HEK293 (cell line): ENCODE results near the gene NOL9.

Experiments used
- CTCF ChIA-PET: fragments of 350-600 bp; formaldehyde crosslinking; extraction: SDS; loops from one replicate; lab custom pipeline; 2021; ENCODE audit warnings: antibody characterized with exemption; lab: Yijun Ruan, JAX
- POLR2A ChIA-PET: fragments of 300-600 bp; formaldehyde crosslinking; extraction: SDS; loops from one replicate; lab custom pipeline; 2020; ENCODE audit warnings: antibody characterized with exemption, inconsistent platforms; lab: Yijun Ruan, JAX
- H3K27ac ChIP-seq: fragments of 200-500 bp; sonication (Bioruptor generic); 2 replicates; pipeline ENCODE4 v1.5.1; 2014; ENCODE audit warnings: low read depth, low read length, control low read depth, inconsistent platforms; ENCODE audit errors: extremely low read depth
- H3K36me3 ChIP-seq, 2 experiments: fragments of 200-500 bp in 1 of 2; sonication (Bioruptor generic) in 1 of 2; 1 replicate in 1 of 2; 2 replicates in 1 of 2; pipeline ENCODE4 v1.5.1; 2014 to 2017; ENCODE audit warnings: inconsistent platforms in 2 of 2, low read length in 2 of 2; ENCODE audit not compliant: control insufficient read depth in 2 of 2, insufficient read depth in 1 of 2
- H3K4me1 ChIP-seq: fragments of 200-500 bp; sonication (Bioruptor generic); 2 replicates; pipeline ENCODE4 v1.5.1; 2014; ENCODE audit warnings: mild to moderate bottlenecking, low read length, inconsistent platforms; ENCODE audit not compliant: control insufficient read depth, insufficient read depth
- H3K4me3 ChIP-seq: 2 replicates; pipeline ENCODE4 v1.5.1; 2011; ENCODE audit warnings: low read depth, mild to moderate bottlenecking, control low read depth, low read length, moderate library complexity
- H3K9me3 ChIP-seq: fragments of 200-500 bp; sonication (Bioruptor generic); 2 replicates; pipeline ENCODE4 v1.5.1; 2014; ENCODE audit warnings: low read depth, low read length, inconsistent platforms; ENCODE audit not compliant: control insufficient read depth, insufficient read depth
- BCL11A ChIP-seq: fragments of 450-650 bp; formaldehyde crosslinking; IDR thresholded peaks from 2 replicates; pipeline ENCODE4 v1.5.1; 2016; ENCODE audit warnings: low read depth, missing biosample characterization, missing genetic modification characterization
- MZF1 ChIP-seq: fragments of 450-650 bp; formaldehyde crosslinking; IDR thresholded peaks from 2 replicates; pipeline ENCODE4 v1.5.1; 2017; ENCODE audit warnings: missing biosample characterization, missing genetic modification characterization, borderline replicate concordance
- PATZ1 ChIP-seq: fragments of 450-650 bp; formaldehyde crosslinking; IDR thresholded peaks from 2 replicates; pipeline ENCODE4 v1.5.1; 2016; ENCODE audit warnings: missing biosample characterization, missing genetic modification characterization
- PBX3 ChIP-seq: sonication (generic); formaldehyde crosslinking; IDR thresholded peaks from 2 replicates; pipeline ENCODE4 v1.8.1; 2022; ENCODE audit warnings: mild to moderate bottlenecking, moderate library complexity, missing genetic modification reagents
- SALL2 ChIP-seq: fragments of 450-650 bp; formaldehyde crosslinking; IDR thresholded peaks from 2 replicates; pipeline ENCODE4 v1.5.0; 2017; ENCODE audit warnings: missing biosample characterization, mild to moderate bottlenecking, missing genetic modification characterization, borderline replicate concordance
- TRIM28 ChIP-seq: IDR thresholded peaks from 2 replicates; pipeline ENCODE4 v1.6.1; 2011; ENCODE audit warnings: low read length, control low read depth, borderline replicate concordance
- WT1 ChIP-seq: fragments of 450-650 bp; formaldehyde crosslinking; IDR thresholded peaks from 2 replicates; pipeline ENCODE4 v1.5.1; 2016; ENCODE audit warnings: missing biosample characterization, missing genetic modification characterization
- ZBTB10 ChIP-seq: fragments of 450-650 bp; formaldehyde crosslinking; IDR thresholded peaks from 2 replicates; pipeline ENCODE4 v1.5.1; 2016; ENCODE audit warnings: missing biosample characterization, missing genetic modification characterization
- ZBTB6 ChIP-seq: fragments of 450-650 bp; formaldehyde crosslinking; IDR thresholded peaks from 2 replicates; pipeline ENCODE4 v1.5.1; 2017; ENCODE audit warnings: missing biosample characterization, missing genetic modification characterization
- ZFP69B ChIP-seq: fragments of 450-650 bp; formaldehyde crosslinking; IDR thresholded peaks from 2 replicates; pipeline ENCODE4 v1.5.1; 2016; ENCODE audit warnings: missing biosample characterization, missing genetic modification characterization
- ZNF155 ChIP-seq: fragments of 450-650 bp; formaldehyde crosslinking; IDR thresholded peaks from 2 replicates; pipeline ENCODE4 v1.5.1; 2016; ENCODE audit warnings: missing biosample characterization, missing genetic modification characterization
- ZNF174 ChIP-seq: fragments of 450-650 bp; formaldehyde crosslinking; IDR thresholded peaks from 2 replicates; pipeline ENCODE4 v1.5.0; 2017; ENCODE audit warnings: missing biosample characterization, mild to moderate bottlenecking, missing genetic modification characterization
- ZNF18 ChIP-seq: fragments of 450-650 bp; formaldehyde crosslinking; IDR thresholded peaks from 2 replicates; pipeline ENCODE4 v1.5.1; 2016; ENCODE audit warnings: missing biosample characterization, missing genetic modification characterization
- ZNF202 ChIP-seq: fragments of 450-650 bp; formaldehyde crosslinking; IDR thresholded peaks from 2 replicates; pipeline ENCODE4 v1.5.1; 2016; ENCODE audit warnings: missing biosample characterization, missing genetic modification characterization, borderline replicate concordance
- ZNF335 ChIP-seq: fragments of 450-650 bp; formaldehyde crosslinking; conservative IDR thresholded peaks from 2 replicates; pipeline ENCODE4 v1.5.1; 2016; ENCODE audit warnings: missing biosample characterization, missing genetic modification characterization
- ZNF341 ChIP-seq: fragments of 450-650 bp; formaldehyde crosslinking; IDR thresholded peaks from 2 replicates; pipeline ENCODE4; 2016; ENCODE audit warnings: low read depth, missing biosample characterization, missing genetic modification characterization
- ZNF571 ChIP-seq: fragments of 450-650 bp; formaldehyde crosslinking; IDR thresholded peaks from 2 replicates; pipeline ENCODE4 v1.5.0; 2017; ENCODE audit warnings: missing biosample characterization, missing genetic modification characterization
- ZNF600 ChIP-seq: fragments of 450-650 bp; formaldehyde crosslinking; IDR thresholded peaks from 2 replicates; pipeline ENCODE4 v1.5.1; 2016; ENCODE audit warnings: missing biosample characterization, missing genetic modification characterization
- ZNF837 ChIP-seq: fragments of 450-650 bp; formaldehyde crosslinking; IDR thresholded peaks from 2 replicates; pipeline ENCODE4 v1.5.1; 2016; ENCODE audit warnings: missing biosample characterization, missing genetic modification characterization
- TF ChIP-seq, protein P1 (sequence below): fragments of 450-650 bp; formaldehyde crosslinking; IDR thresholded peaks from 2 replicates; pipeline ENCODE4 v1.5.1; 2017; ENCODE audit warnings: missing biosample characterization, missing genetic modification characterization

Gene NOL9

GRCh38 chr1:6500544-6501278 lies 53.6 kb downstream of the NOL9 start:
- no peaks in the 10 kb centered on the region for H3K9me3 ChIP-seq
- H3K4me1 ChIP-seq: no peaks in the 10 kb centered on the region
- no peak overlapping the region for H3K4me3 ChIP-seq
- ChIA-PET POLR2A (interaction anchor here (1.9 kb wide), 1 partner anchor 10 kb away, joined by 4 read pairs; the partner anchor contains the start of gene PLEKHG5), CTCF (interaction anchor here (0.6 kb wide), 1 partner anchor 23 kb away, joined by 3 read pairs; no protein-coding TSS in a partner anchor)
- no peak for TF ChIP-seq ZNF571 (tag by site-specific recombination)
- TF ChIP-seq ZNF174 (tag by site-specific recombination): no peak
- peak; percentile 28; the same call in 1 of the 2 replicates for TF ChIP-seq PATZ1 (tag by site-specific recombination)
- TF ChIP-seq MZF1 (tag by site-specific recombination): no peak
- TF ChIP-seq ZBTB10 (tag by site-specific recombination): peak; percentile 85
- TF ChIP-seq ZBTB6: peak; percentile 64; the same call in 1 of the 2 replicates
- TF ChIP-seq, protein P1, sequence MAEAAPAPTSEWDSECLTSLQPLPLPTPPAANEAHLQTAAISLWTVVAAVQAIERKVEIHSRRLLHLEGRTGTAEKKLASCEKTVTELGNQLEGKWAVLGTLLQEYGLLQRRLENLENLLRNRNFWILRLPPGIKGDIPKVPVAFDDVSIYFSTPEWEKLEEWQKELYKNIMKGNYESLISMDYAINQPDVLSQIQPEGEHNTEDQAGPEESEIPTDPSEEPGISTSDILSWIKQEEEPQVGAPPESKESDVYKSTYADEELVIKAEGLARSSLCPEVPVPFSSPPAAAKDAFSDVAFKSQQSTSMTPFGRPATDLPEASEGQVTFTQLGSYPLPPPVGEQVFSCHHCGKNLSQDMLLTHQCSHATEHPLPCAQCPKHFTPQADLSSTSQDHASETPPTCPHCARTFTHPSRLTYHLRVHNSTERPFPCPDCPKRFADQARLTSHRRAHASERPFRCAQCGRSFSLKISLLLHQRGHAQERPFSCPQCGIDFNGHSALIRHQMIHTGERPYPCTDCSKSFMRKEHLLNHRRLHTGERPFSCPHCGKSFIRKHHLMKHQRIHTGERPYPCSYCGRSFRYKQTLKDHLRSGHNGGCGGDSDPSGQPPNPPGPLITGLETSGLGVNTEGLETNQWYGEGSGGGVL: peak; percentile 78
- no peak for TF ChIP-seq ZNF335 (tag by site-specific recombination)
- peak; percentile 9; the same call in 1 of the 2 replicates for TF ChIP-seq ZNF341 (tag by site-specific recombination)
- TF ChIP-seq ZFP69B (tag by site-specific recombination): no peak
- no peaks in the 10 kb centered on the region for H3K36me3 ChIP-seq
- H3K27ac ChIP-seq: no peak overlapping the region

DNA sequence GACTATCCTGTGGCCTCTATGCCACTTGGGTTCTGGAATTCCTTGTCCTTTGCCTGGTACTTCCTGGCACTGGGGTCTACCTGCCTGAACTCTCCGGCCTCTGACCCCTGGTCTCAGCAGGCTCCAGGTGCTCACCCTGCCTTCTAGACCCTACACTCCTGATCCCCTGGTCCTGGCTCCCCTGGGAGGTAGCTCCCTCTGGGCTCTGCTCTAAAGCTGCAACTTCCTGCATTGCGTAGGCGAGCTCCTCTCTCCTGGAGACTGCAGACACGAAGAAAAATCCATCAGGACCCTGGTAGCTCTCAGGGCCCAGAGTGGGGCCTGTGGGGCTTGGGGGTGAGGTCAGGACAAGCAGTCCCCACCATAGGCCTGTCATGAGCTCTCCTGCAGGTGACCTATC lies 55.0 kb downstream of the NOL9 start:
- H3K27ac ChIP-seq: no peak overlapping the region
- POLR2A ChIA-PET: interaction anchor here (1.9 kb wide), 1 partner anchor 8 kb away, joined by 4 read pairs; the partner anchor contains the start of gene PLEKHG5
- H3K4me1 ChIP-seq: no peaks in the 10 kb centered on the region
- H3K9me3 ChIP-seq: no peaks in the 10 kb centered on the region
- CTCF ChIA-PET: interaction anchor here (0.6 to 2.2 kb wide), 9 partner anchors 9 to 226 kb away, joined by 3 to 13 read pairs (median 3); partner anchors contain the start of gene PLEKHG5
- peaks cover 0 to 3% of the 10 kb centered on the region in 2 experiments; a peak in 1 of 3 replicates for H3K36me3 ChIP-seq
- H3K4me3 ChIP-seq: no peak overlapping the region
- TF ChIP-seq BCL11A (tag by site-specific recombination) (no peak), TRIM28 (no peak), PBX3 (CRISPR knock-in tag) (no peak), ZNF600 (tag by site-specific recombination) (no peak), WT1 (tag by site-specific recombination) (no peak), PATZ1 (tag by site-specific recombination) (no peak), ZNF155 (tag by site-specific recombination) (no peak), ZNF18 (no peak), ZNF202 (tag by site-specific recombination) (no peak), SALL2 (tag by site-specific recombination) (no peak), ZNF837 (tag by site-specific recombination) (no peak)
